HTERT RPE-1 (cell line): ENCODE results near the gene KATNA1.

Experiments
- in situ Hi-C: fragments of 300-500 bp; cut with MboI; formaldehyde crosslinking; loops from 4 replicates; pipeline ENCODE4 v1.14.3; 2020; ENCODE audit warnings: low sequenced_read_pairs

The KATNA1 gene

GRCh38 chr6:149545258-149545753 lies 103.2 kb downstream of the KATNA1 start:
- in situ Hi-C loops = no loop called here
